GM12878 (cell line): ENCODE results near the gene CEP128.

ENCODE experiments used
- CTCF ChIP-seq, 3 experiments: IDR thresholded peaks in 2 of 3; conservative IDR thresholded peaks in 1 of 3; 2 replicates each; pipeline ENCODE4 v1.5.1; 2011; ENCODE audit warnings: low read depth in 3 of 3, low read length in 3 of 3, mild to moderate bottlenecking in 3 of 3, control low read depth in 2 of 3, moderate library complexity in 2 of 3, inconsistent platforms in 1 of 3, mixed read lengths in 1 of 3; ENCODE audit not compliant: control insufficient read depth in 2 of 3, insufficient read depth in 1 of 3; ENCODE audit errors: extremely low read depth in 1 of 3
- HCFC1 ChIP-seq: fragments of 150-350 bp; IDR thresholded peaks from 2 replicates; pipeline ENCODE4 v1.6.1; 2014; ENCODE audit warnings: low read length
- NR2C2 ChIP-seq: IDR thresholded peaks from 2 replicates; pipeline ENCODE4 v1.6.1; 2011; ENCODE audit warnings: borderline replicate concordance, low read depth; ENCODE audit not compliant: control insufficient read depth, insufficient read length
- TAF1 ChIP-seq: IDR thresholded peaks from 2 replicates; pipeline ENCODE4 v1.6.1; 2011; ENCODE audit warnings: mild to moderate bottlenecking, low read depth, low read length, borderline replicate concordance
- TCF7 ChIP-seq: IDR thresholded peaks from 2 replicates; pipeline ENCODE4 v1.6.1; 2014; ENCODE audit warnings: antibody characterized with exemption, borderline replicate concordance
- ZZZ3 ChIP-seq: IDR thresholded peaks from 2 replicates; pipeline ENCODE4 v1.6.1; 2011; ENCODE audit warnings: low read depth; ENCODE audit not compliant: control insufficient read depth, insufficient read length
- TF ChIP-seq, protein P1 (sequence below): fragments of 450-650 bp; IDR thresholded peaks from 2 replicates; pipeline ENCODE4 v1.6.1; 2017; ENCODE audit warnings: mild to moderate bottlenecking

DNA sequence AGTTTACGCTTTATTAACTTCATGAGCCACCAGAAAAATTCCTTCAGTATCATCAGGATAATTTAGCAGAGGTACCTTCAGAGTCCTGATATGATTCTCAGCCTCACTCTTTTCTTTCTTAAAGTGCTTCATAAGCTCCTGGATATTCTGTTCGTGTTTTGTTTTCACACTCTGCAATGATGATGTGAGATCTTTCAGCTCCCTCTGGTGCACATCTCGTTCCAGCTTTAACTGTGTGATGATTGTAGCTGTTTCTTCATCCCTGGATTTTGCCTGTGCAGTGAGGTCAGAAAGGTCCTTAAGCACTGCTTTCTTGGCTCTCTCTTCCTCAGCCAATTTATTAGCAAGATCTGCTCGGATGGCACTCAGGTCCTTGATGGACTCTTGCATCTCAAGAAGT lies 156.7 kb downstream of the CEP128 start:
- TF ChIP-seq ZZZ3 = no peak
- no peak for TF ChIP-seq NR2C2
- TF ChIP-seq, protein P1, sequence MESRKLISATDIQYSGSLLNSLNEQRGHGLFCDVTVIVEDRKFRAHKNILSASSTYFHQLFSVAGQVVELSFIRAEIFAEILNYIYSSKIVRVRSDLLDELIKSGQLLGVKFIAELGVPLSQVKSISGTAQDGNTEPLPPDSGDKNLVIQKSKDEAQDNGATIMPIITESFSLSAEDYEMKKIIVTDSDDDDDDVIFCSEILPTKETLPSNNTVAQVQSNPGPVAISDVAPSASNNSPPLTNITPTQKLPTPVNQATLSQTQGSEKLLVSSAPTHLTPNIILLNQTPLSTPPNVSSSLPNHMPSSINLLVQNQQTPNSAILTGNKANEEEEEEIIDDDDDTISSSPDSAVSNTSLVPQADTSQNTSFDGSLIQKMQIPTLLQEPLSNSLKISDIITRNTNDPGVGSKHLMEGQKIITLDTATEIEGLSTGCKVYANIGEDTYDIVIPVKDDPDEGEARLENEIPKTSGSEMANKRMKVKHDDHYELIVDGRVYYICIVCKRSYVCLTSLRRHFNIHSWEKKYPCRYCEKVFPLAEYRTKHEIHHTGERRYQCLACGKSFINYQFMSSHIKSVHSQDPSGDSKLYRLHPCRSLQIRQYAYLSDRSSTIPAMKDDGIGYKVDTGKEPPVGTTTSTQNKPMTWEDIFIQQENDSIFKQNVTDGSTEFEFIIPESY = no peak
- no peak for TF ChIP-seq HCFC1
- no peak for TF ChIP-seq TAF1
- no peak for TF ChIP-seq TCF7
- no peak for TF ChIP-seq CTCF (IDR thresholded peaks at IDR 0.05 in 2 of 3, conservative IDR thresholded peaks at IDR 0.05 in 1 of 3; ENCODE audit: control insufficient read depth in 2 of 3, extremely low read depth in 1 of 3, insufficient read depth in 1 of 3, low read depth in 3 of 3, low read length in 3 of 3)
